NCI-H1417 (cell line): ENCODE data around the gene FAM43B.

Experiments
- DNase-seq, 3 experiments: peaks; one replicate each; lab custom pipeline; 2025; lab: John Stamatoyannopoulos, UW

Gene FAM43B

GRCh38 chr1:20551945-20552727, at the start of gene FAM43B:
FAM43B (plus strand) TSS chr1:20552573; CDS start chr1:20552974, 401 bp downstream.
- peak in 2 of 3 experiments; percentile 7 to 35 for DNase-seq

GRCh38 chr1:20505488-20505887, 46.9 kb upstream of the FAM43B start:
- DNase-seq = no peak

- no peak for DNase-seq
These were observed 45.2 kb upstream of the FAM43B start for GRCh38 chr1:20507248-20507563.

GRCh38 chr1:20507564-20508410, 44.6 kb upstream of the FAM43B start, which contains the start of gene MUL1:
MUL1 (minus strand) TSS chr1:20508151; CDS start chr1:20508024, 127 bp downstream.
- DNase-seq = peak; percentile 88 to 94 (median 90)

GRCh38 chr1:20508411-20508771, 44.0 kb upstream of the FAM43B start:
- DNase-seq = no peak

GRCh38 chr1:20511518-20512428, 40.6 kb upstream of the FAM43B start:
- peak in 2 of 3 experiments; percentile 6 to 8 for DNase-seq

- DNase-seq = peak in 1 of 3 experiments; percentile 4
These were observed 32.6 kb upstream of the FAM43B start for GRCh38 chr1:20519609-20520262.

- DNase-seq = peak; percentile 66 to 88 (median 76)
These were observed 30.2 kb upstream of the FAM43B start for GRCh38 chr1:20521960-20522861.

- DNase-seq = no peak
These were observed 26.1 kb upstream of the FAM43B start for GRCh38 chr1:20526267-20526666.

- DNase-seq = no peak
These were observed 24.2 kb upstream of the FAM43B start for GRCh38 chr1:20528221-20528620.

GRCh38 chr1:20530306-20530705, 22.1 kb upstream of the FAM43B start:
- DNase-seq = peak in 2 of 3 experiments; percentile 43 to 74

- DNase-seq = peak in 2 of 3 experiments; percentile 32 to 74
These were observed 21.5 kb upstream of the FAM43B start for GRCh38 chr1:20530901-20531300.

- DNase-seq = no peak
These were observed 18.7 kb upstream of the FAM43B start for GRCh38 chr1:20533635-20534034.

- no peak for DNase-seq
These were observed 17.5 kb upstream of the FAM43B start for GRCh38 chr1:20534659-20535417.

- peak in 1 of 3 experiments; percentile 3 for DNase-seq
These were observed 14.1 kb upstream of the FAM43B start for GRCh38 chr1:20538227-20538626.

- DNase-seq = no peak
These were observed 13.4 kb upstream of the FAM43B start for GRCh38 chr1:20538760-20539551.

GRCh38 chr1:20540281-20540680, 12.1 kb upstream of the FAM43B start:
- no peak for DNase-seq

- DNase-seq = no peak
These were observed 5.7 kb upstream of the FAM43B start for GRCh38 chr1:20546637-20547036.

- no peak for DNase-seq
These were observed 1.2 kb upstream of the FAM43B start for GRCh38 chr1:20551161-20551560.
